HepG2 (cell line): ENCODE data around the gene COBLL1. TPM values are rescaled to one million over a fixed set of nuclear protein-coding genes. Genes with fewer than 3 reads are reported as not detected.
A peak's percentile ranks its signal among the peaks of the same experiment; 100 is the strongest.

Experiments
- AKAP8 ChIP-seq: sonication (generic); formaldehyde crosslinking; IDR thresholded peaks from 2 replicates; pipeline ENCODE4 v1.5.1; 2020; ENCODE audit warnings: mild to moderate bottlenecking, missing genetic modification reagents
- GTF3A ChIP-seq: sonication (generic); formaldehyde crosslinking; conservative IDR thresholded peaks from 2 replicates; pipeline ENCODE4 v1.4.0; 2020; ENCODE audit warnings: mild to moderate bottlenecking, missing genetic modification reagents
- HMG20B ChIP-seq: conservative IDR thresholded peaks from 2 replicates; pipeline ENCODE4 v1.6.1; 2016; ENCODE audit warnings: missing genetic modification reagents, missing compliant biosample characterization
- JUN ChIP-seq: sonication (generic); formaldehyde crosslinking; IDR thresholded peaks from 2 replicates; pipeline ENCODE4 v1.4.0; 2020; ENCODE audit warnings: mild to moderate bottlenecking, missing genetic modification reagents
- KDM6A ChIP-seq: IDR thresholded peaks from 2 replicates; pipeline ENCODE4 v1.6.1; 2016; ENCODE audit warnings: low read depth
- KLF12 ChIP-seq: sonication (generic); formaldehyde crosslinking; IDR thresholded peaks from 2 replicates; pipeline ENCODE4 v1.4.0; 2020; ENCODE audit warnings: missing genetic modification reagents, borderline replicate concordance
- KMT2B ChIP-seq: IDR thresholded peaks from 2 replicates; pipeline ENCODE4 v1.6.1; 2016; ENCODE audit warnings: missing genetic modification reagents, missing compliant biosample characterization
- MTA1 ChIP-seq: sonication (generic); formaldehyde crosslinking; IDR thresholded peaks from 2 replicates; pipeline ENCODE4 v1.4.0; 2020; ENCODE audit warnings: missing genetic modification reagents, mild to moderate bottlenecking, borderline replicate concordance
- PRDM15 ChIP-seq: sonication (generic); formaldehyde crosslinking; IDR thresholded peaks from 2 replicates; pipeline ENCODE4 v1.4.0; 2020; ENCODE audit warnings: missing genetic modification reagents
- RBM22 ChIP-seq: fragments of 200-400 bp; formaldehyde crosslinking; optimal IDR thresholded peaks from 2 replicates; pipeline ENCODE3; 2017; ENCODE audit warnings: mild to moderate bottlenecking, low read length, moderate library complexity
- SMAD9 ChIP-seq: sonication (generic); formaldehyde crosslinking; IDR thresholded peaks from 2 replicates; pipeline ENCODE4 v1.5.1; 2020; ENCODE audit warnings: mild to moderate bottlenecking, missing genetic modification reagents
- SNAI1 ChIP-seq: sonication (generic); formaldehyde crosslinking; IDR thresholded peaks from 2 replicates; pipeline ENCODE4 v1.5.0; 2020; ENCODE audit warnings: mild to moderate bottlenecking, missing genetic modification reagents, borderline replicate concordance
- TBL1XR1 ChIP-seq: fragments of 150-350 bp; IDR thresholded peaks from 2 replicates; pipeline ENCODE4 v1.6.1; 2014; ENCODE audit warnings: borderline replicate concordance, low read length; ENCODE audit not compliant: partially characterized antibody
- THAP11 ChIP-seq: IDR thresholded peaks from 2 replicates; pipeline ENCODE4 v1.6.1; 2016; ENCODE audit warnings: missing biosample characterization, missing genetic modification reagents
- ZBTB7B ChIP-seq: sonication (generic); formaldehyde crosslinking; IDR thresholded peaks from 2 replicates; pipeline ENCODE4 v1.4.0; 2020; ENCODE audit warnings: missing genetic modification reagents
- ZNF792 ChIP-seq: IDR thresholded peaks from 2 replicates; pipeline ENCODE4 v1.6.1; 2016
- ZNF891 ChIP-seq: sonication (generic); formaldehyde crosslinking; IDR thresholded peaks from 2 replicates; pipeline ENCODE4 v1.5.0; 2020; ENCODE audit warnings: mild to moderate bottlenecking, missing genetic modification reagents
- ZSCAN20 ChIP-seq: sonication (generic); formaldehyde crosslinking; IDR thresholded peaks from 2 replicates; pipeline ENCODE4 v1.4.0; 2020; ENCODE audit warnings: missing genetic modification reagents, mild to moderate bottlenecking, borderline replicate concordance
- polyA plus RNA-seq, 8 experiments: library from polyadenylated mRNA; depleted of rRNA in 3 of 8; stranded (reverse) in 7 of 8; unstranded in 1 of 8; fragments of >200 nt; fragmentation: Illumina TruSeq in 4 of 8; extraction: Trizol in 4 of 8; gene quantifications; 2 replicates each; pipeline versions ENCODE4 v1.2.1 to v1.2.3, GENCODE V29; 2011 to 2016; ENCODE audit warnings: low read depth in 4 of 8, missing spikeins in 1 of 8, mixed read lengths in 1 of 8; ENCODE audit not compliant: insufficient read depth in 1 of 8
- total RNA-seq, 5 experiments: library from RNA; depleted of rRNA; stranded (reverse); fragments of >200 nt; fragmentation: Illumina TruSeq; extraction: Trizol; gene quantifications; 2 replicates each; pipeline ENCODE4 v1.2.3, GENCODE V29; 2016; ENCODE audit warnings: low read depth in 1 of 5
- TF ChIP-seq, protein P1 (sequence below): sonication (generic); formaldehyde crosslinking; IDR thresholded peaks from 2 replicates; pipeline ENCODE4 v1.4.0; 2020; ENCODE audit warnings: mild to moderate bottlenecking, missing genetic modification reagents
- TF ChIP-seq, protein P2 (sequence below): sonication (generic); formaldehyde crosslinking; IDR thresholded peaks from 2 replicates; pipeline ENCODE4 v1.4.0; 2020; ENCODE audit warnings: missing genetic modification reagents
- TF ChIP-seq, protein P3 (sequence below): sonication (generic); formaldehyde crosslinking; IDR thresholded peaks from 2 replicates; pipeline ENCODE4 v1.5.1; 2020; ENCODE audit warnings: mild to moderate bottlenecking, missing genetic modification reagents, borderline replicate concordance

Gene COBLL1
- total and polyA plus RNA-seq, 2 of the 13 experiments (the other 11 are each of a cell fraction or from before 2014, with no cell fraction given), result 32.6 to 86.8 TPM

GRCh38 chr2:164742738-164743317 is 98.8 kb downstream of the COBLL1 start (continued):
- TF ChIP-seq PRDM15, result no peak
- no peak for TF ChIP-seq SNAI1 (CRISPR knock-in tag)
- TF ChIP-seq TBL1XR1, result peak; percentile 71
- no peak for TF ChIP-seq KLF12 (CRISPR knock-in tag)
- 0 out of 2 replicates have a peak, but pooled peaks have one; percentile 27 for TF ChIP-seq JUN (CRISPR knock-in tag)
- TF ChIP-seq ZSCAN20 (CRISPR knock-in tag), result no peak; the same call in 1 of the 2 replicates
- no peak for TF ChIP-seq KMT2B (CRISPR knock-in tag)
- peak; percentile 77; the same call in 1 of the 2 replicates for TF ChIP-seq HMG20B (CRISPR knock-in tag)
- TF ChIP-seq ZNF792 (CRISPR knock-in tag), result 0 out of 2 replicates have a peak, but pooled peaks have one; percentile 61
- no peak for TF ChIP-seq GTF3A
- TF ChIP-seq, protein P1, sequence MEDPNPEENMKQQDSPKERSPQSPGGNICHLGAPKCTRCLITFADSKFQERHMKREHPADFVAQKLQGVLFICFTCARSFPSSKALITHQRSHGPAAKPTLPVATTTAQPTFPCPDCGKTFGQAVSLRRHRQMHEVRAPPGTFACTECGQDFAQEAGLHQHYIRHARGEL (CRISPR knock-in tag), result no peak
- no peak for TF ChIP-seq ZNF891 (CRISPR knock-in tag)
- no peak for TF ChIP-seq AKAP8 (CRISPR knock-in tag)
- TF ChIP-seq, protein P2, sequence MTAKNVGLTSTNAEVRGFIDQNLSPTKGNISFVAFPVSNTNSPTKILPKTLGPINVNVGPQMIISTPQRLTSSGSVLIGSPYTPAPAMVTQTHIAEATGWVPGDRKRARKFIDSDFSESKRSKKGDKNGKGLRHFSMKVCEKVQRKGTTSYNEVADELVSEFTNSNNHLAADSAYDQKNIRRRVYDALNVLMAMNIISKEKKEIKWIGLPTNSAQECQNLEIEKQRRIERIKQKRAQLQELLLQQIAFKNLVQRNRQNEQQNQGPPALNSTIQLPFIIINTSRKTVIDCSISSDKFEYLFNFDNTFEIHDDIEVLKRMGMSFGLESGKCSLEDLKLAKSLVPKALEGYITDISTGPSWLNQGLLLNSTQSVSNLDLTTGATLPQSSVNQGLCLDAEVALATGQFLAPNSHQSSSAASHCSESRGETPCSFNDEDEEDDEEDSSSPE, result no peak
- TF ChIP-seq THAP11 (CRISPR knock-in tag), result peak; percentile 72
- no peak for TF ChIP-seq MTA1 (CRISPR knock-in tag)
- no peak for TF ChIP-seq SMAD9 (CRISPR knock-in tag)
- TF ChIP-seq, protein P3, sequence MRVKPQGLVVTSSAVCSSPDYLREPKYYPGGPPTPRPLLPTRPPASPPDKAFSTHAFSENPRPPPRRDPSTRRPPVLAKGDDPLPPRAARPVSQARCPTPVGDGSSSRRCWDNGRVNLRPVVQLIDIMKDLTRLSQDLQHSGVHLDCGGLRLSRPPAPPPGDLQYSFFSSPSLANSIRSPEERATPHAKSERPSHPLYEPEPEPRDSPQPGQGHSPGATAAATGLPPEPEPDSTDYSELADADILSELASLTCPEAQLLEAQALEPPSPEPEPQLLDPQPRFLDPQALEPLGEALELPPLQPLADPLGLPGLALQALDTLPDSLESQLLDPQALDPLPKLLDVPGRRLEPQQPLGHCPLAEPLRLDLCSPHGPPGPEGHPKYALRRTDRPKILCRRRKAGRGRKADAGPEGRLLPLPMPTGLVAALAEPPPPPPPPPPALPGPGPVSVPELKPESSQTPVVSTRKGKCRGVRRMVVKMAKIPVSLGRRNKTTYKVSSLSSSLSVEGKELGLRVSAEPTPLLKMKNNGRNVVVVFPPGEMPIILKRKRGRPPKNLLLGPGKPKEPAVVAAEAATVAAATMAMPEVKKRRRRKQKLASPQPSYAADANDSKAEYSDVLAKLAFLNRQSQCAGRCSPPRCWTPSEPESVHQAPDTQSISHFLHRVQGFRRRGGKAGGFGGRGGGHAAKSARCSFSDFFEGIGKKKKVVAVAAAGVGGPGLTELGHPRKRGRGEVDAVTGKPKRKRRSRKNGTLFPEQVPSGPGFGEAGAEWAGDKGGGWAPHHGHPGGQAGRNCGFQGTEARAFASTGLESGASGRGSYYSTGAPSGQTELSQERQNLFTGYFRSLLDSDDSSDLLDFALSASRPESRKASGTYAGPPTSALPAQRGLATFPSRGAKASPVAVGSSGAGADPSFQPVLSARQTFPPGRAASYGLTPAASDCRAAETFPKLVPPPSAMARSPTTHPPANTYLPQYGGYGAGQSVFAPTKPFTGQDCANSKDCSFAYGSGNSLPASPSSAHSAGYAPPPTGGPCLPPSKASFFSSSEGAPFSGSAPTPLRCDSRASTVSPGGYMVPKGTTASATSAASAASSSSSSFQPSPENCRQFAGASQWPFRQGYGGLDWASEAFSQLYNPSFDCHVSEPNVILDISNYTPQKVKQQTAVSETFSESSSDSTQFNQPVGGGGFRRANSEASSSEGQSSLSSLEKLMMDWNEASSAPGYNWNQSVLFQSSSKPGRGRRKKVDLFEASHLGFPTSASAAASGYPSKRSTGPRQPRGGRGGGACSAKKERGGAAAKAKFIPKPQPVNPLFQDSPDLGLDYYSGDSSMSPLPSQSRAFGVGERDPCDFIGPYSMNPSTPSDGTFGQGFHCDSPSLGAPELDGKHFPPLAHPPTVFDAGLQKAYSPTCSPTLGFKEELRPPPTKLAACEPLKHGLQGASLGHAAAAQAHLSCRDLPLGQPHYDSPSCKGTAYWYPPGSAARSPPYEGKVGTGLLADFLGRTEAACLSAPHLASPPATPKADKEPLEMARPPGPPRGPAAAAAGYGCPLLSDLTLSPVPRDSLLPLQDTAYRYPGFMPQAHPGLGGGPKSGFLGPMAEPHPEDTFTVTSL, result peak; percentile 95; the same call in 1 of the 2 replicates
- TF ChIP-seq RBM22, result no peak
- TF ChIP-seq ZBTB7B, result no peak; the same call in 1 of the 2 replicates
- peak; percentile 90 for TF ChIP-seq KDM6A (CRISPR knock-in tag)
